Esophagus mucosa (tissue), 1 donor: ENCODE data around the gene DPT. TPM values are rescaled to one million over a fixed set of nuclear protein-coding genes. Genes with fewer than 3 reads are reported as not detected.
A peak's percentile ranks its signal among the peaks of the same experiment; 100 is the strongest.
"Not testable (repeated sequence)": the region's sequence is repeated elsewhere in the genome, so short reads cannot be mapped to it uniquely, and the experiment has no call there.

ENCODE experiments used
- ATAC-seq: fragments of 200-7000 bp; cut with Tn5 transposase; one replicate; pipeline ENCODE4 v1.9.1; 2020
- total RNA-seq: library from RNA; stranded (reverse); gene quantifications from one replicate; pipeline ENCODE4 v1.2.4, GENCODE V29; 2023
- donor health status: DM: yes; HTN: yes; CAD: no.

DPT gene
- 0.56 TPM for total RNA-seq

GRCh38 chr1:168728473-168729404 is at the start of gene DPT:
Gene DPT, minus strand, starts transcription at chr1:168729206. Its CDS starts 32 bp downstream, at chr1:168729174.
- ATAC-seq: peak; percentile 20

GRCh38 chr1:168775366-168775765 is 46.4 kb upstream of the DPT start:
- no peak for ATAC-seq

- ATAC-seq: no peak
These were observed 45.2 kb upstream of the DPT start for GRCh38 chr1:168774241-168774640.

- ATAC-seq: no peak
These were observed 43.5 kb upstream of the DPT start for GRCh38 chr1:168772428-168773060.

GRCh38 chr1:168771104-168771630 is 42.2 kb upstream of the DPT start:
- ATAC-seq: no peak

- ATAC-seq: not testable (repeated sequence)
These were observed 40.9 kb upstream of the DPT start for GRCh38 chr1:168769893-168770292.

- ATAC-seq: no peak
These were observed 39.0 kb upstream of the DPT start for GRCh38 chr1:168767894-168768584.

- ATAC-seq: no peak
These were observed 37.6 kb upstream of the DPT start for GRCh38 chr1:168766568-168766967.

GRCh38 chr1:168763031-168763430 is 34.0 kb upstream of the DPT start:
- ATAC-seq: peak; percentile 100

- ATAC-seq: no peak
These were observed 33.5 kb upstream of the DPT start for GRCh38 chr1:168762473-168762872.

- ATAC-seq: no peak
These were observed 31.8 kb upstream of the DPT start for GRCh38 chr1:168760781-168761180.

- ATAC-seq: no peak
These were observed 31.2 kb upstream of the DPT start for GRCh38 chr1:168760241-168760640.

- no peak for ATAC-seq
These were observed 30.1 kb upstream of the DPT start for GRCh38 chr1:168759077-168759476.

GRCh38 chr1:168758503-168758902 is 29.5 kb upstream of the DPT start:
- no peak for ATAC-seq

GRCh38 chr1:168755800-168756418 is 26.9 kb upstream of the DPT start:
- ATAC-seq: no peak

- ATAC-seq: no peak
These were observed 23.3 kb upstream of the DPT start for GRCh38 chr1:168752171-168752832.

- no peak for ATAC-seq
These were observed 22.2 kb upstream of the DPT start for GRCh38 chr1:168751195-168751650.

GRCh38 chr1:168742994-168743650 is 14.1 kb upstream of the DPT start:
- ATAC-seq: no peak

GRCh38 chr1:168742386-168742785 is 13.4 kb upstream of the DPT start:
- no peak for ATAC-seq

GRCh38 chr1:168739908-168740307 is 10.9 kb upstream of the DPT start:
- no peak for ATAC-seq

GRCh38 chr1:168736520-168736919 is 7.5 kb upstream of the DPT start:
- ATAC-seq: no peak
